ENCODE measurements around the gene PNMT. TPM values are rescaled to one million over a fixed set of nuclear protein-coding genes. Genes with fewer than 3 reads are reported as not detected.

Gene PNMT
- total and polyA plus RNA-seq, 2 experiments from 2014 or later, result 1.9 to 2.5 TPM

DNA sequence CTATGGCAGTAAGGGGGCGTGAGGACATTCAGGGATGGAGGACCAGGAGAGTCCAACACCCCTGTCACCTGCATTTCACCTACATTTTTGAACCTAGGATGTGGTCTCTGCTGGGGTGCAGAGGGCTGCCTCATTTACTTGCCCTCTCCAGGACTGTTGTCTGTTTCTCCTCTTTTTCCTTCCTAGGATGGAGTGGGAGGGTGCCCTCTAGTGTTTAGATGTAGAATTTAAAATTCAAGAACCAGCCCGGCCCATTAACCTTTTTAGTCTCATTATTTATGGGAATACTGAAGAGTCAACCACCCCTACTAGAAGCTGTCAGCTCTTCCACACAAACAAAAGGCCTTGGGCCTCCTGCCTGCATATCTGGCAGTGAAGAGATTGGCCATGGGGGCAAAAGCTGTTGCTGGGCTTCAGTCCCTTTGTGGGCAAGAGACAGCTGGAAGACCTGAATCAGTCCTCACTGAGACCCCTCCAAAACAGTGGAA is 33.8 kb upstream of the PNMT start:
- Histone ChIP-seq H2AFZ (no peak overlapping the region), H3F3A (replicated peaks; ENCODE audit: low read depth) (peaks cover 27% of the 10 kb centered on the region; the same call in 1 of the 2 replicates), H3K79me2 (replicated peaks; ENCODE audit: insufficient read depth) (peaks cover 20% of the 10 kb centered on the region), H3K4me1 (ENCODE audit: insufficient read depth) (peaks cover 75% of the 10 kb centered on the region), H3K4me2 (0 out of 2 replicates have a peak overlapping the region, but pooled peaks have one; percentile 6), H3K27ac (ENCODE audit: low read depth) (no peak overlapping the region), H3K36me3 (ENCODE audit: insufficient read depth) (no peaks in the 10 kb centered on the region), H3K9me2 (ENCODE audit: insufficient read depth) (no peaks in the 10 kb centered on the region), H3K4me3 (no peak overlapping the region), H3K27me3 (ENCODE audit: insufficient read depth) (0 out of 2 replicates have a peak, but pooled peaks cover 4% of the 10 kb centered on the region), H4K20me1 (replicated peaks; ENCODE audit: insufficient read depth) (peaks cover 17% of the 10 kb centered on the region)
- ATAC-seq, result peak; percentile 2; the same call in 2 of the 3 replicates
- Mint-ChIP-seq H3K4me1 (peaks cover 78% of the 10 kb centered on the region), H3K27me3 (ENCODE audit: insufficient read depth, low read depth, poor library complexity) (peaks cover 32% of the 10 kb centered on the region), H3K27ac (no peak overlapping the region), H3K9me3 (no peaks in the 10 kb centered on the region), H3K4me3 (no peak overlapping the region), H3K36me3 (ENCODE audit: low read depth) (peaks cover 2% of the 10 kb centered on the region; the same call in 1 of the 3 replicates)
- TF ChIP-seq, protein P1, sequence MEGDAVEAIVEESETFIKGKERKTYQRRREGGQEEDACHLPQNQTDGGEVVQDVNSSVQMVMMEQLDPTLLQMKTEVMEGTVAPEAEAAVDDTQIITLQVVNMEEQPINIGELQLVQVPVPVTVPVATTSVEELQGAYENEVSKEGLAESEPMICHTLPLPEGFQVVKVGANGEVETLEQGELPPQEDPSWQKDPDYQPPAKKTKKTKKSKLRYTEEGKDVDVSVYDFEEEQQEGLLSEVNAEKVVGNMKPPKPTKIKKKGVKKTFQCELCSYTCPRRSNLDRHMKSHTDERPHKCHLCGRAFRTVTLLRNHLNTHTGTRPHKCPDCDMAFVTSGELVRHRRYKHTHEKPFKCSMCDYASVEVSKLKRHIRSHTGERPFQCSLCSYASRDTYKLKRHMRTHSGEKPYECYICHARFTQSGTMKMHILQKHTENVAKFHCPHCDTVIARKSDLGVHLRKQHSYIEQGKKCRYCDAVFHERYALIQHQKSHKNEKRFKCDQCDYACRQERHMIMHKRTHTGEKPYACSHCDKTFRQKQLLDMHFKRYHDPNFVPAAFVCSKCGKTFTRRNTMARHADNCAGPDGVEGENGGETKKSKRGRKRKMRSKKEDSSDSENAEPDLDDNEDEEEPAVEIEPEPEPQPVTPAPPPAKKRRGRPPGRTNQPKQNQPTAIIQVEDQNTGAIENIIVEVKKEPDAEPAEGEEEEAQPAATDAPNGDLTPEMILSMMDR (conservative IDR thresholded peaks at IDR 0.05; ENCODE audit: low read depth in 2 of 2), result peak; percentile 63 to 99
- no peak for TF ChIP-seq JUNB (IDR thresholded peaks at IDR 0.05; ENCODE audit: unreplicated experiment)
- DNase-seq (ENCODE audit: low spot score), result peak; percentile 85

DNA sequence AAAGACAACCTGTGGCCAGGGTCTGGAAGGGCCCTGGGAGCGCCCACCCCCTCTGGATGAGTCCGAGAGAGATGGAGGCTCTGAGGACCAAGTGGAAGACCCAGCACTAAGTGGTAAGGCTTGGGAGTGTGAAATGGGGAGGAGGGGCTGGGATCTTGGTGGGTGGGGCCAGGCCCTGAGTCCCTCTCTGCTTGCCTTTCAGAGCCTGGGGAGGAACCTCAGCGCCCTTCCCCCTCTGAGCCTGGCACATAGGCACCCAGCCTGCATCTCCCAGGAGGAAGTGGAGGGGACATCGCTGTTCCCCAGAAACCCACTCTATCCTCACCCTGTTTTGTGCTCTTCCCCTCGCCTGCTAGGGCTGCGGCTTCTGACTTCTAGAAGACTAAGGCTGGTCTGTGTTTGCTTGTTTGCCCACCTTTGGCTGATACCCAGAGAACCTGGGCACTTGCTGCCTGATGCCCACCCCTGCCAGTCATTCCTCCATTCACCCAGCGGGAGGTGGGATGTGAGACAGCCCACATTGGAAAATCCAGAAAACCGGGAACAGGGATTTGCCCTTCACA is 32.6 kb upstream of the PNMT start:
- no peak overlapping the region for H2AFZ ChIP-seq
- H3K4me2 ChIP-seq, result peak overlapping the region; percentile 64
- no peak for TF ChIP-seq CREB1 (CRISPR knock-in tag; IDR thresholded peaks at IDR 0.05; ENCODE audit: low read depth)
- TF ChIP-seq, protein P2, sequence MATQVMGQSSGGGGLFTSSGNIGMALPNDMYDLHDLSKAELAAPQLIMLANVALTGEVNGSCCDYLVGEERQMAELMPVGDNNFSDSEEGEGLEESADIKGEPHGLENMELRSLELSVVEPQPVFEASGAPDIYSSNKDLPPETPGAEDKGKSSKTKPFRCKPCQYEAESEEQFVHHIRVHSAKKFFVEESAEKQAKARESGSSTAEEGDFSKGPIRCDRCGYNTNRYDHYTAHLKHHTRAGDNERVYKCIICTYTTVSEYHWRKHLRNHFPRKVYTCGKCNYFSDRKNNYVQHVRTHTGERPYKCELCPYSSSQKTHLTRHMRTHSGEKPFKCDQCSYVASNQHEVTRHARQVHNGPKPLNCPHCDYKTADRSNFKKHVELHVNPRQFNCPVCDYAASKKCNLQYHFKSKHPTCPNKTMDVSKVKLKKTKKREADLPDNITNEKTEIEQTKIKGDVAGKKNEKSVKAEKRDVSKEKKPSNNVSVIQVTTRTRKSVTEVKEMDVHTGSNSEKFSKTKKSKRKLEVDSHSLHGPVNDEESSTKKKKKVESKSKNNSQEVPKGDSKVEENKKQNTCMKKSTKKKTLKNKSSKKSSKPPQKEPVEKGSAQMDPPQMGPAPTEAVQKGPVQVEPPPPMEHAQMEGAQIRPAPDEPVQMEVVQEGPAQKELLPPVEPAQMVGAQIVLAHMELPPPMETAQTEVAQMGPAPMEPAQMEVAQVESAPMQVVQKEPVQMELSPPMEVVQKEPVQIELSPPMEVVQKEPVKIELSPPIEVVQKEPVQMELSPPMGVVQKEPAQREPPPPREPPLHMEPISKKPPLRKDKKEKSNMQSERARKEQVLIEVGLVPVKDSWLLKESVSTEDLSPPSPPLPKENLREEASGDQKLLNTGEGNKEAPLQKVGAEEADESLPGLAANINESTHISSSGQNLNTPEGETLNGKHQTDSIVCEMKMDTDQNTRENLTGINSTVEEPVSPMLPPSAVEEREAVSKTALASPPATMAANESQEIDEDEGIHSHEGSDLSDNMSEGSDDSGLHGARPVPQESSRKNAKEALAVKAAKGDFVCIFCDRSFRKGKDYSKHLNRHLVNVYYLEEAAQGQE (IDR thresholded peaks at IDR 0.05; ENCODE audit: unreplicated experiment), result no peak
- no peak for TF ChIP-seq EZH2 (IDR thresholded peaks at IDR 0.05; ENCODE audit: low read depth, unreplicated experiment)
- peak; percentile 1; the same call in 1 of the 3 replicates for ATAC-seq
- no peak overlapping the region for H3K4me3 ChIP-seq
- Mint-ChIP-seq H3K36me3 (ENCODE audit: low read depth) (no peaks in the 10 kb centered on the region; the same call in 2 of the 3 replicates), H3K9me3 (no peaks in the 10 kb centered on the region), H3K27ac (no peak overlapping the region), H3K4me3 (peak overlapping the region; percentile 82; the same call in 1 of the 3 replicates), H3K4me1 (peaks cover 82% of the 10 kb centered on the region), H3K27me3 (ENCODE audit: insufficient read depth, low read depth, poor library complexity) (peaks cover 24% of the 10 kb centered on the region)
- peaks cover 25% of the 10 kb centered on the region; the same call in 1 of the 2 replicates for H3F3A ChIP-seq (replicated peaks; ENCODE audit: low read depth)
- no peak overlapping the region for H3K27ac ChIP-seq (ENCODE audit: low read depth)
- DNase-seq (ENCODE audit: low spot score), result no peak
- no peaks in the 10 kb centered on the region for H3K9me2 ChIP-seq (ENCODE audit: insufficient read depth)
- no peaks in the 10 kb centered on the region for H3K27me3 ChIP-seq (ENCODE audit: insufficient read depth)
- no peaks in the 10 kb centered on the region for H3K36me3 ChIP-seq (ENCODE audit: insufficient read depth)
- H4K20me1 ChIP-seq (replicated peaks; ENCODE audit: insufficient read depth), result peaks cover 18% of the 10 kb centered on the region
- H3K4me1 ChIP-seq (ENCODE audit: insufficient read depth), result peaks cover 70% of the 10 kb centered on the region
- peaks cover 29% of the 10 kb centered on the region for H3K79me2 ChIP-seq (replicated peaks; ENCODE audit: insufficient read depth)
